Measurements from ENCODE around the gene HNMT. TPM values are rescaled to one million over a fixed set of nuclear protein-coding genes. Genes with fewer than 3 reads are reported as not detected.

The HNMT gene
- total and polyA plus RNA-seq, 2 of the 8 experiments (the other 6 are each of a cell fraction or from before 2014, with no cell fraction given), result 1.6 to 3.6 TPM

DNA sequence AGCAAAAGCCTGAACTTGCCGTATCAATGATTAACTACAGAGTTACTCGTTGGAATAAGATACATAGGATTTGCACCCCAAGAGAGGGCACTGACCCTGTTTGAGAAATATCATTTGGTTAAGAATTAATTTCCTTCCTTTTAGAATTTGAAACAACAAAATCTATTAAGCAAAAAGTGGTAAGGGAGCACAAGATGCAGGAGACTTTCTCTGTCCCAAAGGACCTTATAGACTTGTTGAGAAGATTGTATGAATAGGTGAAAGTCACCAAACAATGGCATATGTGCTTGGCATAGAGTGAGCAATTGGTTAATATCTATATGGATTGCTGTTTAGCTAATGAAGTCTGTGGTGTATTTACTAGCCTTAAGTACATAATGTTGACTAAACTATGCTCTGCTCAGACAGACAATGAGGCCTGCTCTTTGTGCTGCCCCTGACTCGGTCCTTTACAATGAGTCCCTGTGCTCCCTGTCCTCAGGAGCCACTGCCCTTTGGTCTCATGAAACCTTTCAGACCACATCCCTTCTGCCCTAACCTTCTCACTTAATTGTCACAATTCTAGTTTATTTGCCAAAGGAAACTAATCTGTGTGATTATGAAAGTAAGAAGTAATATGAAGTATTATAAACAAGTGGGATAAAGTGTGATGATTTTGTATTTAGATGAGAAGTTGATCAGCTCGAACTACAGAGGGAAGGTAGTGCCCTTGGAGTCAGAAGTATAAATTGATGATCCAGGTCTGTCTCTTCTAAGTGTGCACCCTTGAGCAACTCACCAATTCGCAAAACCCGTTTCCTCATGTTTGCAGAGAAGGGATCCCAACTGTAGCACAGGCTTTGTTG, 21.2 kb upstream of the HNMT start (continued):
- TF ChIP-seq KDM1A (IDR thresholded peaks at IDR 0.05; ENCODE audit: borderline replicate concordance, low read length) (no peak), MAFK (IDR thresholded peaks at IDR 0.05; ENCODE audit: low read depth, low read length) (no peak), SAP30 (IDR thresholded peaks at IDR 0.05; ENCODE audit: insufficient read depth, insufficient replicate concordance, low read length) (no peak), JUN (IDR thresholded peaks at IDR 0.05; ENCODE audit: low read depth, low read length) (no peak), EGR1 (IDR thresholded peaks at IDR 0.05; ENCODE audit: borderline replicate concordance, low read depth, low read length) (no peak), SIN3A (conservative IDR thresholded peaks at IDR 0.05 in 1 of 2, IDR thresholded peaks at IDR 0.05 in 1 of 2; ENCODE audit: low read depth in 1 of 2, low read length in 2 of 2) (no peak)
